Measurements from ENCODE around the gene INAFM1.
A peak's percentile ranks its signal among the peaks of the same experiment; 100 is the strongest.
"Not testable (repeated sequence)": the region's sequence is repeated elsewhere in the genome, so short reads cannot be mapped to it uniquely, and the experiment has no call there.

INAFM1 gene

DNA sequence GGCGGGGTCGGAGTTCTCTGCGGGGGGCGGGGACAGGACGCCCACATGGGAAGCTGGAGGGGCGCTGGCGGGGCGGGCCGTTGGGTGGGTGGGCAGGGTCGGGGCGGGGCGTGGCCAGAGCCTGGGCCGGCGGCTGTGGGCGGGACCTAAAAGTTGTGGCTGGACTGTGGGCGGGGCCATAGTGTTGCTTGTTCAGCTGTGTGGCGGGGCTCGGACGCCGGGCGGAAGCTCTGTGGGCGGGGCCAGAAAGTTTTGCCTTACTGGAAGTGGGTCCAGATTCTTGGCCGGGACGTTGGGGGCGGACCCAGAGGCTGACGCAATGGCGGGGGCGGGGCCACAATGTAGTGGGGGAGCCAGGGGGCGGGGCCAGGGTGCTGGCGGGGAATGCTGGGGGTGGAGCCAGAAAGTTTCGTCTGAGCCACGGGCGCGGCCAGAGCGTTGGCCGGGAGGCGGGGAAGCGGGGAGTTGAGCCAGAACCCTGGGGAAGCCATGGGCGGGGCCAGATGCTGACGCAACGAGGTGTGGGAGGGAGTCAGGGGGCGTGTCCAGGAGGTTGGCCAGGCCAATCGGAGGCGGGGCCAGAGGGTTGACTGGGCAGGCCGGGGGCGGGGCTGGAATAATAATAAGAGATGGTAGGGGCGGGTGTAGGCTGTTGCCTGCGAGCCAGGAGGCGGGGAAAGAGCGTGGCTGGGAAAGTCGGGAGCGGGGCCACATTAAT is 17.8 kb upstream of the INAFM1 start:
- H3K4me3 ChIP-seq (ENCODE audit: low read depth, low read length), result peak overlapping the region; percentile 76
- TF ChIP-seq, protein P1, sequence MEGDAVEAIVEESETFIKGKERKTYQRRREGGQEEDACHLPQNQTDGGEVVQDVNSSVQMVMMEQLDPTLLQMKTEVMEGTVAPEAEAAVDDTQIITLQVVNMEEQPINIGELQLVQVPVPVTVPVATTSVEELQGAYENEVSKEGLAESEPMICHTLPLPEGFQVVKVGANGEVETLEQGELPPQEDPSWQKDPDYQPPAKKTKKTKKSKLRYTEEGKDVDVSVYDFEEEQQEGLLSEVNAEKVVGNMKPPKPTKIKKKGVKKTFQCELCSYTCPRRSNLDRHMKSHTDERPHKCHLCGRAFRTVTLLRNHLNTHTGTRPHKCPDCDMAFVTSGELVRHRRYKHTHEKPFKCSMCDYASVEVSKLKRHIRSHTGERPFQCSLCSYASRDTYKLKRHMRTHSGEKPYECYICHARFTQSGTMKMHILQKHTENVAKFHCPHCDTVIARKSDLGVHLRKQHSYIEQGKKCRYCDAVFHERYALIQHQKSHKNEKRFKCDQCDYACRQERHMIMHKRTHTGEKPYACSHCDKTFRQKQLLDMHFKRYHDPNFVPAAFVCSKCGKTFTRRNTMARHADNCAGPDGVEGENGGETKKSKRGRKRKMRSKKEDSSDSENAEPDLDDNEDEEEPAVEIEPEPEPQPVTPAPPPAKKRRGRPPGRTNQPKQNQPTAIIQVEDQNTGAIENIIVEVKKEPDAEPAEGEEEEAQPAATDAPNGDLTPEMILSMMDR (IDR thresholded peaks at IDR 0.05; ENCODE audit: low read depth, low read length, missing control alignments), result no peak
- DNase-seq (ENCODE audit: low read depth), result peak; percentile 93

DNA sequence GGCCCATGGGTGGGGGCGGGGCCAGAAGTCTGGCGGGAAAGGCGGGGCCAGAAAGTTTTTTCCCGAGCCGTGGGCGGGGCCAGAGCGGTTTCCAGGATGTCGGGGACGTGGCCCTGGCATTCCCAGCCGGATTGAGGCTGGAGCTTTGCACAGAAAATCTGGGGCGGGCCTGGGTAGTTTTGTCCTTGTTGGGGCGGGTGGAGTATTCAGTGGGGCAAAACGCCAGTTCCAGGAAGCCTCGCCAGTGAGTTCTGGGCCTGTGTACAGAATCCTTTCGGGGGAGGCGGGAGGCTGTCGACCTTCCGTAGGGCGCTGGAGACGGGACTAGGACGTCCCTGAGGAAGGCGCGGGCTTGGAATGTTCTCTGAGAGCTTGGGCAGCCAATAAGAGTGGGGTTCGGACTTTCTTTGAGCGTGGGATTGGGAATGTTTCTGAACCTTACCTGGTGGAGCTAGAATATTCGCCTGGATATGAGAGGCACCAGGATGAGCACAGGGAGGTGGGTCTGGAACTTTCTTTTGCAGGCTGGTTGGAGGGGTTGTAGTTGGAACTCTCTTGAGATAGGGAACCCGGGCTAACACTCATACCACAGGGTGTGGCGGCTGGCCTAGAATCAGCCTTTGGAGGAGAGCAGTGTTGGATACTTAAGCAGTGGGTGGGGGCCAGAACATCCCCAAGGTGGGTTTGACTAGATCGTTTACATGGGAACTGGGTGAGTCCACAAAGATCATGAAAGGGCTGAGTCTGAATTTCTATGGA is 17.1 kb upstream of the INAFM1 start:
- H3K4me3 ChIP-seq (ENCODE audit: low read depth, low read length), result peak overlapping the region; percentile 68
- DNase-seq (ENCODE audit: low read depth), result no peak
- TF ChIP-seq, protein P1 (IDR thresholded peaks at IDR 0.05; ENCODE audit: low read depth, low read length, missing control alignments), result no peak

DNA sequence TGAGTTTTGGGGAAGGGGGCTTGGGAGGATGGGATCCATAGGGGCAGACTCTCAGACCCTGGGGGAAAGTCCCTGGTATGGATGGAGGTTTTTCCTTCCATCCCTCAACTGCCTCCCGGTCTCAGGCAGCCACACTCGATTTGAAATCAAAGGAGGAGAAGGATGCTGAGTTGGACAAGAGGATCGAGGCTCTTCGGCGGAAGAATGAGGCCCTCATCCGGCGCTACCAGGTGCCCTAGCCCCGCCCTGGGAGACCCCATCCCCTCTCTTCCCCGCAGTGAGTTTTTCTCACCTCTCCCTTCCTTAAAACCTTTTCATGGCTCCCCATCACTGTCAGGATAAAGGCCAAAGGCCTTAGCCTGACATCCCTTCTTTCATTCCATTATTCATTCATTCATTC is 16.3 kb upstream of the INAFM1 start:
- H3K4me3 ChIP-seq (ENCODE audit: low read depth, low read length), result peak overlapping the region; percentile 68; the same call in 1 of the 2 replicates
- TF ChIP-seq, protein P1 (IDR thresholded peaks at IDR 0.05; ENCODE audit: low read depth, low read length, missing control alignments), result no peak
- DNase-seq (ENCODE audit: low read depth), result no peak

DNA sequence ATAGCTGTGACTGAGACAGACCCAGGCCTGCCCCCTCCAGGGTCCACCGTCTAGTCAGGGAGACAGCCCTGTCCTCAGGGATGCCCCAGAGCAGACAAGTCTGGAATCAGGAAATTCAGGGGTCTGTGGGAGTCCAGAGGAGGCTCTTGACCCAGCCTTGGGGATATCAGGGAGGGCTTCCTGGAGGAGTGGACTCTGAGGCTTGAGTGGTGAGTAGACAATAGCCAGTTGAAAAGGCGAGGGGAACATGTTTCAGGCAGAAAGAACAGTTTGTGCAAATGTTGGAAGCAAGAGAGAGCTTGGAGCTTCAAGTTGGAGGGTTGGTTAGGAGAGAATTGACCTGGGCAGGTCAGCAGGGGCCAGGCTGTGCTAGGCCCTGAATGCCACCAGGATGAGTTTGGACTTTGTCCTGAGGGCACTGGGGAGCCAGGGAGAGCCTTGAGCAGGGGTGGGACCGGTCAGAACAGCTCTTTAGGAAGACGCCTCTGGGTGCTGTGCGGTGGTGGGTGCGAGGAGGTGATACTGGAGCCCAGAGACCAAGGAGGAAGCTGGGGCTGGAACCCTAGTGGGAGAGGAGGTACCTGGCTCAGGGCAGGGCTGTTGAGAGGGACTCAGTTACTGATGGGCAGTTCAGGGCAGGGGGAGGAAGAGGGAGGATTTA is 15.7 kb upstream of the INAFM1 start:
- no peak overlapping the region for H3K4me3 ChIP-seq (ENCODE audit: low read depth, low read length)
- TF ChIP-seq, protein P1 (IDR thresholded peaks at IDR 0.05; ENCODE audit: low read depth, low read length, missing control alignments), result no peak
- DNase-seq (ENCODE audit: low read depth), result no peak

DNA sequence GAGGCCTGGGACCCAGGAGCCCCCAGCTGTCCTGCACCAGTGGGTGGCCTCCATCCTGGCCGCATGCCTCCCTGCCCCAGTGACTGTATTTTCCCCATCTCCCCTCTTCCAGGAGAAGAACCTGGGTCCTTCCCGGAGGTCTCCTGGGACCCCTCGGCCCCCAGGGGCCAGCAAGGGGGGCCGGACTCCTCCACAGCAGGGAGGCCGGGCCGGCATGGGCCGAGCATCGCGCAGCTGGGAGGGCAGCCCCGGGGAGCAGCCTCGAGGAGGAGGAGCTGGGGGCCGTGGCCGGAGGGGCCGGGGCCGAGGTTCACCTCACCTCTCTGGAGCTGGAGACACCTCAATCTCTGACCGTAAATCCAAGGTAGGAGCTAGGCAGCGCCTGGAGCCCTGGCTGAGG is 14.2 kb upstream of the INAFM1 start:
- no peak overlapping the region for H3K4me3 ChIP-seq (ENCODE audit: low read depth, low read length)
- no peak for DNase-seq (ENCODE audit: low read depth)
- TF ChIP-seq, protein P1 (IDR thresholded peaks at IDR 0.05; ENCODE audit: low read depth, low read length, missing control alignments), result no peak

DNA sequence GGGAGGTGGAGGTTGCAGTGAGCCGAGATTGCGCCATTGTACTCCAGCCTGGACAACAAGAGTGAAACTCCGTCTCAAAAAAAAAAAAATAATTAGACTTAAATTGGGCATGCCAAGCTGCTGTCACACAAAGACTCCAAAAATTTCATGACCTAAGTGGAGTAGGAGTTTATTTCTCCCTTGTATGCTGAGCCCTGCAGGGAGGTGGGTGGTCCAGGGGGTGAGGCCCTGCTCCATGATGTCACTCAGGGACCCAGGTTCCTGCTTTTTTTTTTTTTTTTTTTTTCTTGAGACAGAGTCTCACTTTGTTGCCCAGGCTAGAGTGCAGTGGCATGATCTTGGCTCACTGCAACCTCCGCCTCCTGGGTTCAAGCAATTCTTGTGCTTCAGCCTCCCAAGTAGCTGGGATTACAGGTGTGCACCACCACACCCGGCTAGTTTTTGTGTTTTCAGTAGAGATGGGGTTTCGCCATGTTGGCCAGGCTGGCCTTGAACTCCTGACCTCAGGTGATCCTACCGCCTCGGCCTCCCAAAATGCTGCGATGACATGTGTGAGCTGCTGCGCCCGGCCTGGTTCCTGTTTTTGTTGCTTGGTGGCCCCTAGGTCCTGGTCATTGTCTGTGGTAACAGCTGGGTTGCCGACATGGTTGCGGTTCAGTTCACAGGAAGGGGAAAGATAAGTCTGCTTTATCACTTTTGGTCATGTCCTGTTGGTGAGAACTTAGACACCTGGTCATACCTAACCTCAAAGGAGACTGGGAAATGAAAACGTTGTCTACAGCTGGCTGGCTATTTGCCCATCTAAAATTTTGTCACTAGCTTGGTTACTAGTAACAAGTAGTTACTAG is 12.5 kb upstream of the INAFM1 start:
- H3K4me3 ChIP-seq (ENCODE audit: low read depth, low read length), result not testable (repeated sequence)
- peak; percentile 94 for DNase-seq (ENCODE audit: low read depth)
